Neural cell (in vitro differentiated cells): ENCODE data around the gene TCFL5. TPM values are rescaled to one million over a fixed set of nuclear protein-coding genes. Genes with fewer than 3 reads are reported as not detected.

Source experiments
- H2AFZ ChIP-seq: fragments of 200-600, 300-800 bp; sonication (generic), shearing (Covaris generic); 2 replicates; pipeline ENCODE4 v1.6.0; 2014; ENCODE audit warnings: low read depth, mild to moderate bottlenecking, antibody characterized with exemption, low read length, moderate library complexity
- H3F3A ChIP-seq: fragments of 200-600 bp; shearing (Covaris generic); 2 replicates; pipeline ENCODE4 v1.6.1; 2016; ENCODE audit warnings: mild to moderate bottlenecking, moderate library complexity, mixed read lengths, antibody characterized with exemption, low read length; ENCODE audit not compliant: insufficient read depth, poor library complexity, severe bottlenecking
- H3K27ac ChIP-seq: fragments of 200-600, 300-800 bp; sonication (generic), shearing (Covaris generic); 2 replicates; pipeline ENCODE4 v1.5.1; 2014; ENCODE audit warnings: mild to moderate bottlenecking, low read length, moderate library complexity
- H3K27me3 ChIP-seq: fragments of 300-800, 200-600 bp; sonication (generic), shearing (Covaris generic); 2 replicates; pipeline ENCODE4 v1.6.0; 2014; ENCODE audit warnings: mild to moderate bottlenecking, low read depth, low read length, moderate library complexity; ENCODE audit not compliant: insufficient read depth
- H3K36me3 ChIP-seq: fragments of 300-800, 200-600 bp; sonication (generic), shearing (Covaris generic); 2 replicates; pipeline ENCODE4 v1.5.1; 2014; ENCODE audit warnings: mild to moderate bottlenecking, antibody characterized with exemption, low read length, moderate library complexity; ENCODE audit not compliant: insufficient read depth
- H3K4me2 ChIP-seq: fragments of 300-800, 200-600 bp; sonication (generic), shearing (Covaris generic); 2 replicates; pipeline ENCODE4 v1.6.0; 2014; ENCODE audit warnings: mild to moderate bottlenecking, low read length
- H3K4me3 ChIP-seq: fragments of 300-800, 200-600 bp; sonication (generic), shearing (Covaris generic); 2 replicates; pipeline ENCODE4 v1.5.1; 2014; ENCODE audit warnings: mild to moderate bottlenecking, low read length, moderate library complexity
- H3K79me2 ChIP-seq: fragments of 200-600 bp; shearing (Covaris generic); replicated peaks from 2 replicates; pipeline ENCODE4 v1.6.0; 2014; ENCODE audit warnings: mild to moderate bottlenecking, low read length, moderate library complexity; ENCODE audit not compliant: insufficient read depth
- H3K9ac ChIP-seq: fragments of 300-800, 200-600 bp; sonication (generic), shearing (Covaris generic); 2 replicates; pipeline ENCODE4 v1.6.1; 2016; ENCODE audit warnings: mild to moderate bottlenecking, low read length, mixed read lengths
- H3K9me2 ChIP-seq: fragments of 200-600 bp; shearing (Covaris generic); 2 replicates; pipeline ENCODE4 v1.6.1; 2016; ENCODE audit warnings: mild to moderate bottlenecking, low read length, mixed read lengths; ENCODE audit not compliant: insufficient read depth
- H3K9me3 ChIP-seq: fragments of 200-600, 300-800 bp; sonication (generic), shearing (Covaris generic); 2 replicates; pipeline ENCODE4 v1.6.1; 2016; ENCODE audit warnings: mild to moderate bottlenecking, mixed run types, low read length, moderate library complexity, mixed read lengths
- H4K20me1 ChIP-seq: fragments of 200-600 bp; shearing (Covaris generic); 2 replicates; pipeline ENCODE4 v1.6.1; 2016; ENCODE audit warnings: mild to moderate bottlenecking, mixed run types; ENCODE audit not compliant: insufficient read depth
- EP300 ChIP-seq: fragments of 450-650 bp; conservative IDR thresholded peaks from 2 replicates; pipeline ENCODE4 v1.6.1; 2014; ENCODE audit warnings: antibody characterized with exemption, mild to moderate bottlenecking, moderate library complexity; ENCODE audit not compliant: poor library complexity, severe bottlenecking
- EZH2 ChIP-seq: fragments of 200-600, 300-800 bp; shearing (Covaris generic), sonication (generic); IDR thresholded peaks from 2 replicates; pipeline ENCODE4 v1.6.1; 2014; ENCODE audit warnings: antibody characterized with exemption, low read length, borderline replicate concordance, mild to moderate bottlenecking; ENCODE audit not compliant: insufficient read depth, poor library complexity, severe bottlenecking
- MXI1 ChIP-seq: fragments of 450-650 bp; conservative IDR thresholded peaks from 2 replicates; pipeline ENCODE4 v1.6.1; 2014; ENCODE audit warnings: antibody characterized with exemption, mild to moderate bottlenecking; ENCODE audit not compliant: poor library complexity, severe bottlenecking
- POLR2AphosphoS5 ChIP-seq: IDR thresholded peaks from 2 replicates; pipeline ENCODE4 v1.6.1; 2012
- RAD21 ChIP-seq: fragments of 450-650 bp; conservative IDR thresholded peaks from 2 replicates; pipeline ENCODE4 v1.6.1; 2014; ENCODE audit warnings: antibody characterized with exemption, mild to moderate bottlenecking, moderate library complexity
- SMC3 ChIP-seq: fragments of 450-650 bp; conservative IDR thresholded peaks from 2 replicates; pipeline ENCODE4 v1.6.1; 2014; ENCODE audit warnings: antibody characterized with exemption, mild to moderate bottlenecking, moderate library complexity; ENCODE audit not compliant: poor library complexity
- TAF1 ChIP-seq: IDR thresholded peaks from 2 replicates; pipeline ENCODE4 v1.6.1; 2012; ENCODE audit warnings: low read depth
- polyA plus RNA-seq: library from polyadenylated mRNA; depleted of rRNA; stranded (reverse); fragments of >200 nt; gene quantifications from 2 replicates; pipeline ENCODE4 v1.2.3, GENCODE V29; 2014
- TF ChIP-seq, protein P1 (sequence below): IDR thresholded peaks from 2 replicates; pipeline ENCODE4 v1.6.1; 2012; ENCODE audit warnings: borderline replicate concordance
- TF ChIP-seq, protein P2 (sequence below): fragments of 450-650 bp; IDR thresholded peaks from 2 replicates; pipeline ENCODE4 v1.5.1; 2014; ENCODE audit warnings: antibody characterized with exemption, mild to moderate bottlenecking, moderate library complexity; ENCODE audit not compliant: poor library complexity, severe bottlenecking

Gene TCFL5
- polyA plus RNA-seq, 1 donor from 2014 or later = 9.8 TPM

DNA sequence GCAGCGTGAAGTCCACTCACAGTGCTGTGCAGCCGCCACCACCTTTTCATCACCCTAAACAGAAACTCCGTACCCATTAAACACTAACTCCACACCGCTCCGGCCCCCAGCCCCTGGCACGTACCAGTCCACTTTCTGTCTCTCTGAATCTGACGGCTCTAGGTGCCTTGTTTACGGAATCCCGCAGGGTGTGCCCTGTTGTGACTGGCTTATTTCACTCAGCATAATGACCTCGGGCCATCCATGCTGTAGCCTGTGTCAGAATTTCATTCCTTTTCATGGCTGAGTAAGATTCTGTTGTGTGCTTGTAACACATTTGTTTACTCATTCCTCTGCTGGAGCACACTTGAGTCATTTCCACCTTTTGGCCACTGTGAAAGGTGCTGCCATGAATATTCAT is 18.0 kb downstream of the TCFL5 start:
- TF ChIP-seq EP300 (no peak), MXI1 (no peak), TAF1 (no peak), POLR2AphosphoS5 (no peak), SMC3 (no peak), EZH2 (no peak)
- TF ChIP-seq, protein P1, sequence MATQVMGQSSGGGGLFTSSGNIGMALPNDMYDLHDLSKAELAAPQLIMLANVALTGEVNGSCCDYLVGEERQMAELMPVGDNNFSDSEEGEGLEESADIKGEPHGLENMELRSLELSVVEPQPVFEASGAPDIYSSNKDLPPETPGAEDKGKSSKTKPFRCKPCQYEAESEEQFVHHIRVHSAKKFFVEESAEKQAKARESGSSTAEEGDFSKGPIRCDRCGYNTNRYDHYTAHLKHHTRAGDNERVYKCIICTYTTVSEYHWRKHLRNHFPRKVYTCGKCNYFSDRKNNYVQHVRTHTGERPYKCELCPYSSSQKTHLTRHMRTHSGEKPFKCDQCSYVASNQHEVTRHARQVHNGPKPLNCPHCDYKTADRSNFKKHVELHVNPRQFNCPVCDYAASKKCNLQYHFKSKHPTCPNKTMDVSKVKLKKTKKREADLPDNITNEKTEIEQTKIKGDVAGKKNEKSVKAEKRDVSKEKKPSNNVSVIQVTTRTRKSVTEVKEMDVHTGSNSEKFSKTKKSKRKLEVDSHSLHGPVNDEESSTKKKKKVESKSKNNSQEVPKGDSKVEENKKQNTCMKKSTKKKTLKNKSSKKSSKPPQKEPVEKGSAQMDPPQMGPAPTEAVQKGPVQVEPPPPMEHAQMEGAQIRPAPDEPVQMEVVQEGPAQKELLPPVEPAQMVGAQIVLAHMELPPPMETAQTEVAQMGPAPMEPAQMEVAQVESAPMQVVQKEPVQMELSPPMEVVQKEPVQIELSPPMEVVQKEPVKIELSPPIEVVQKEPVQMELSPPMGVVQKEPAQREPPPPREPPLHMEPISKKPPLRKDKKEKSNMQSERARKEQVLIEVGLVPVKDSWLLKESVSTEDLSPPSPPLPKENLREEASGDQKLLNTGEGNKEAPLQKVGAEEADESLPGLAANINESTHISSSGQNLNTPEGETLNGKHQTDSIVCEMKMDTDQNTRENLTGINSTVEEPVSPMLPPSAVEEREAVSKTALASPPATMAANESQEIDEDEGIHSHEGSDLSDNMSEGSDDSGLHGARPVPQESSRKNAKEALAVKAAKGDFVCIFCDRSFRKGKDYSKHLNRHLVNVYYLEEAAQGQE = no peak
- no peaks in the 10 kb centered on the region for H3K27me3 ChIP-seq
- no peaks in the 10 kb centered on the region for H3K79me2 ChIP-seq
- no peaks in the 10 kb centered on the region for H3F3A ChIP-seq
- no peaks in the 10 kb centered on the region for H3K9me2 ChIP-seq
- H4K20me1 ChIP-seq = no peaks in the 10 kb centered on the region
- H3K9ac ChIP-seq = no peak overlapping the region
- H3K9me3 ChIP-seq = no peaks in the 10 kb centered on the region
- H3K36me3 ChIP-seq = no peaks in the 10 kb centered on the region
- no peak overlapping the region for H2AFZ ChIP-seq
- H3K4me3 ChIP-seq = no peak overlapping the region
- H3K27ac ChIP-seq = no peak overlapping the region
- no peak overlapping the region for H3K4me2 ChIP-seq

DNA sequence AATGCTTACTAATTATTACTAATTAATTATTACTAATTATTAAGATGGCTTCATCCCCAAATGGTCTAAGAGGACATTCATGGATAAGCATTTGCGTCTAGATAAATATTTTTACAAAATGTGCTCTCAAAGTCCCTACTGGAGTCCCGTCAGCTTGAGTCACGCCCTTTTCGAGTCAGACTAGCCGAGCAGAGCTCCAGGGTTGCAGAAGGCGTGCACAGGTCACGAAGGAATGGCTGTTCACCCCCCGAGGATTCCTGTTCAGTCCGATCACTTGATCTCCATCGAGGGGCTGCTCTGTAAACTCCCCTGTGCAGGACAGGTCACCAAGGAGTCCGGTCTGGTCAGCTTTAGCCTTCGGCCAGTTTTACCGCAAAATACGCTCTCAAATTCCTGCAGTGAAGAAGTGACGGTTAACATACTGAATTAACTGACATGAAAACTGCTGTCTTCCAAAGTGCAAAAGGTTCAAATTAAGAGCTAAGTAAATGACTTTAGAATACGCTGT is 19.9 kb downstream of the TCFL5 start:
- H3K36me3 ChIP-seq = no peaks in the 10 kb centered on the region
- no peaks in the 10 kb centered on the region for H3K9me3 ChIP-seq
- no peak overlapping the region for H2AFZ ChIP-seq
- no peaks in the 10 kb centered on the region for H4K20me1 ChIP-seq
- TF ChIP-seq, protein P1 = no peak
- TF ChIP-seq RAD21 (no peak), EZH2 (no peak), POLR2AphosphoS5 (no peak), MXI1 (no peak), TAF1 (no peak), SMC3 (no peak), EP300 (no peak)
- TF ChIP-seq, protein P2, sequence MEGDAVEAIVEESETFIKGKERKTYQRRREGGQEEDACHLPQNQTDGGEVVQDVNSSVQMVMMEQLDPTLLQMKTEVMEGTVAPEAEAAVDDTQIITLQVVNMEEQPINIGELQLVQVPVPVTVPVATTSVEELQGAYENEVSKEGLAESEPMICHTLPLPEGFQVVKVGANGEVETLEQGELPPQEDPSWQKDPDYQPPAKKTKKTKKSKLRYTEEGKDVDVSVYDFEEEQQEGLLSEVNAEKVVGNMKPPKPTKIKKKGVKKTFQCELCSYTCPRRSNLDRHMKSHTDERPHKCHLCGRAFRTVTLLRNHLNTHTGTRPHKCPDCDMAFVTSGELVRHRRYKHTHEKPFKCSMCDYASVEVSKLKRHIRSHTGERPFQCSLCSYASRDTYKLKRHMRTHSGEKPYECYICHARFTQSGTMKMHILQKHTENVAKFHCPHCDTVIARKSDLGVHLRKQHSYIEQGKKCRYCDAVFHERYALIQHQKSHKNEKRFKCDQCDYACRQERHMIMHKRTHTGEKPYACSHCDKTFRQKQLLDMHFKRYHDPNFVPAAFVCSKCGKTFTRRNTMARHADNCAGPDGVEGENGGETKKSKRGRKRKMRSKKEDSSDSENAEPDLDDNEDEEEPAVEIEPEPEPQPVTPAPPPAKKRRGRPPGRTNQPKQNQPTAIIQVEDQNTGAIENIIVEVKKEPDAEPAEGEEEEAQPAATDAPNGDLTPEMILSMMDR = no peak
- no peak overlapping the region for H3K4me2 ChIP-seq
- H3K9me2 ChIP-seq = no peaks in the 10 kb centered on the region
- H3K4me3 ChIP-seq = no peak overlapping the region
- no peak overlapping the region for H3K9ac ChIP-seq
- no peaks in the 10 kb centered on the region for H3F3A ChIP-seq
- H3K27me3 ChIP-seq = no peaks in the 10 kb centered on the region
- no peak overlapping the region for H3K27ac ChIP-seq
- no peaks in the 10 kb centered on the region for H3K79me2 ChIP-seq
